NCI-H526 (cell line): Measurements from ENCODE around the gene IL17REL.

Experiments
- DNase-seq, 2 experiments: peaks; one replicate each; lab custom pipeline; 2025; lab: John Stamatoyannopoulos, UW

The IL17REL gene

GRCh38 chr22:50022171-50022819 lies 9.7 kb upstream of the IL17REL start:
- DNase-seq, result no peak

GRCh38 chr22:50020606-50021005 lies 8.0 kb upstream of the IL17REL start:
- no peak for DNase-seq

GRCh38 chr22:50019316-50019715 lies 6.8 kb upstream of the IL17REL start:
- no peak for DNase-seq

- DNase-seq, result no peak
These were observed 6.2 kb upstream of the IL17REL start for GRCh38 chr22:50018608-50019285.

GRCh38 chr22:50017701-50018224 lies 5.2 kb upstream of the IL17REL start:
- no peak for DNase-seq

- DNase-seq, result no peak
These were observed 4.6 kb upstream of the IL17REL start for GRCh38 chr22:50016988-50017700.

- no peak for DNase-seq
These were observed 3.9 kb upstream of the IL17REL start for GRCh38 chr22:50016308-50016987.

GRCh38 chr22:50015451-50016307 lies 3.1 kb upstream of the IL17REL start:
- DNase-seq, result no peak

- no peak for DNase-seq
These were observed 2.3 kb upstream of the IL17REL start for GRCh38 chr22:50014655-50015401.

- DNase-seq, result no peak
These were observed 1.5 kb upstream of the IL17REL start for GRCh38 chr22:50014053-50014501.

GRCh38 chr22:50011447-50012210 lies 936 bp downstream of the IL17REL start:
- no peak for DNase-seq

- no peak for DNase-seq
These were observed 1.7 kb downstream of the IL17REL start for GRCh38 chr22:50010676-50011446.

GRCh38 chr22:50009765-50010675 lies 2.5 kb downstream of the IL17REL start:
- no peak for DNase-seq

- no peak for DNase-seq
These were observed 3.3 kb downstream of the IL17REL start for GRCh38 chr22:50009251-50009650.

GRCh38 chr22:50008151-50009040 lies 4.2 kb downstream of the IL17REL start:
- DNase-seq, result peak in 1 of 2 experiments; percentile 61

GRCh38 chr22:50007057-50007511 lies 5.5 kb downstream of the IL17REL start:
- DNase-seq, result no peak

GRCh38 chr22:50004918-50005317 lies 7.6 kb downstream of the IL17REL start:
- no peak for DNase-seq
